Liver (tissue), 3 donors: ENCODE results near the gene DCXR.

Experiments
- GABPA ChIP-seq, 2 donors: IDR thresholded peaks in 1 of 2; conservative IDR thresholded peaks in 1 of 2; 2 replicates each; pipeline ENCODE4 v1.6.1; 2016; ENCODE audit warnings: antibody characterized with exemption in 2 of 2, mild to moderate bottlenecking in 1 of 2, moderate library complexity in 1 of 2
- RAD21 ChIP-seq, 2 donors: IDR thresholded peaks; 2 replicates each; pipeline ENCODE4 v1.6.1; 2016; ENCODE audit warnings: antibody characterized with exemption in 2 of 2, mild to moderate bottlenecking in 2 of 2
- YY1 ChIP-seq: IDR thresholded peaks from 2 replicates; pipeline ENCODE4 v1.6.1; 2016; ENCODE audit warnings: antibody characterized with exemption, mild to moderate bottlenecking
- TF ChIP-seq, protein P1 (sequence below): fragments of 150-350 bp; IDR thresholded peaks from 2 replicates; pipeline ENCODE4 v1.5.1; 2017; ENCODE audit warnings: improper control_type of control experiment, low read depth, low read length; ENCODE audit not compliant: missing input control
- TF ChIP-seq, protein P2 (sequence below): IDR thresholded peaks from 2 replicates; pipeline ENCODE4 v1.6.1; 2016; ENCODE audit warnings: antibody characterized with exemption
- TF ChIP-seq, protein P3 (sequence below): IDR thresholded peaks from 2 replicates; pipeline ENCODE4 v1.6.1; 2016; ENCODE audit warnings: antibody characterized with exemption
- donor health status: healthy.
- donor health status: healthy.

DNA sequence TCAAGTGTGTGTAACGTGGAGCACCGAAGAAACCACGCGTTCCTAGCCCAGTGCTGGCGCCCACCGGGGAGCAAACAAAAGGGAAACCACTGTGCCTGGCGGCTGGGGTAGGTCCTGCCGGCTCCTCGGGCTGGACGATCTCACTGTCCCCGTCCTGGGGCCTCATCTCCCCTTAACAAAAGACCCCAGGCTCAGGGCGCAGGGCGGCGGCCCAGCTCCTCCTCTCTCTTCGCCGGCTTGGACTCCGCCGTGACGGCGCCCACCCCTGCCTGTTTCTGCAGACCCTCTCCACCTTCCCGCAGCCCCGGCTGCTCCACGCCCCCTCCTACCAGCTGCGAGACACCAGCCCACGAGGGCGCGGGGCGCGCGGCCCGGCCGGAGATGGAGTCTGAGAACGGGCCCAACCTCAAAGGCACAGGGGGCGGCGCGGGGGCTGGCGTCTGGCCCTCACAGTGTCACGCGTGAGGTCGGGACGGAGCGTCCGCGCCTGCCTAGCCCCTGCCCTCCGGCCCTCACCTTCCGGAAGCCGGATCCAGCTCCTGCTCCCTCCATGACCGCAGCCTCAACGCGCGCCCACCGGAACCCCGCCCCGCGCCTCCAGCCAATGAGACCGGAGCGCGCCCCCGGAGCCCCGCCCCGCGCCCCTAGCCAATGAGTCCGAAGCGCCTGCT is 15.1 kb downstream of the DCXR start, which contains the start of gene CENPX:
- TF ChIP-seq RAD21 (IDR thresholded peaks at IDR 0.05) (no peak), GABPA (IDR thresholded peaks at IDR 0.05 in 1 of 2, conservative IDR thresholded peaks at IDR 0.05 in 1 of 2) (peak in 1 of 2 donors; percentile 73), YY1 (no peak)
- TF ChIP-seq, protein P1, sequence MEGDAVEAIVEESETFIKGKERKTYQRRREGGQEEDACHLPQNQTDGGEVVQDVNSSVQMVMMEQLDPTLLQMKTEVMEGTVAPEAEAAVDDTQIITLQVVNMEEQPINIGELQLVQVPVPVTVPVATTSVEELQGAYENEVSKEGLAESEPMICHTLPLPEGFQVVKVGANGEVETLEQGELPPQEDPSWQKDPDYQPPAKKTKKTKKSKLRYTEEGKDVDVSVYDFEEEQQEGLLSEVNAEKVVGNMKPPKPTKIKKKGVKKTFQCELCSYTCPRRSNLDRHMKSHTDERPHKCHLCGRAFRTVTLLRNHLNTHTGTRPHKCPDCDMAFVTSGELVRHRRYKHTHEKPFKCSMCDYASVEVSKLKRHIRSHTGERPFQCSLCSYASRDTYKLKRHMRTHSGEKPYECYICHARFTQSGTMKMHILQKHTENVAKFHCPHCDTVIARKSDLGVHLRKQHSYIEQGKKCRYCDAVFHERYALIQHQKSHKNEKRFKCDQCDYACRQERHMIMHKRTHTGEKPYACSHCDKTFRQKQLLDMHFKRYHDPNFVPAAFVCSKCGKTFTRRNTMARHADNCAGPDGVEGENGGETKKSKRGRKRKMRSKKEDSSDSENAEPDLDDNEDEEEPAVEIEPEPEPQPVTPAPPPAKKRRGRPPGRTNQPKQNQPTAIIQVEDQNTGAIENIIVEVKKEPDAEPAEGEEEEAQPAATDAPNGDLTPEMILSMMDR = no peak
- TF ChIP-seq, protein P2, sequence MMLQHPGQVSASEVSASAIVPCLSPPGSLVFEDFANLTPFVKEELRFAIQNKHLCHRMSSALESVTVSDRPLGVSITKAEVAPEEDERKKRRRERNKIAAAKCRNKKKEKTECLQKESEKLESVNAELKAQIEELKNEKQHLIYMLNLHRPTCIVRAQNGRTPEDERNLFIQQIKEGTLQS = no peak
- TF ChIP-seq, protein P3, sequence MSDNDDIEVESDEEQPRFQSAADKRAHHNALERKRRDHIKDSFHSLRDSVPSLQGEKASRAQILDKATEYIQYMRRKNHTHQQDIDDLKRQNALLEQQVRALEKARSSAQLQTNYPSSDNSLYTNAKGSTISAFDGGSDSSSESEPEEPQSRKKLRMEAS = no peak
